GM19452 (cell line): ENCODE results near the gene SLC22A5.
"Not testable (repeated sequence)": the region's sequence is repeated elsewhere in the genome, so short reads cannot be mapped to it uniquely, and the experiment has no call there.

ENCODE experiments used
- ATAC-seq: cut with Tn5 transposase; IDR thresholded peaks from one replicate; pipeline ENCODE4 v1.9.1; 2021; ENCODE audit not compliant: unreplicated experiment

SLC22A5 gene

GRCh38 chr5:132386644-132387286 is 17.3 kb downstream of the SLC22A5 start:
- ATAC-seq, result peak; percentile 88

GRCh38 chr5:132387640-132388117 is 18.2 kb downstream of the SLC22A5 start:
- ATAC-seq, result no peak

GRCh38 chr5:132388244-132389050 is 18.9 kb downstream of the SLC22A5 start:
- no peak for ATAC-seq

- no peak for ATAC-seq
Measured at GRCh38 chr5:132389051-132389331, 19.5 kb downstream of the SLC22A5 start.

GRCh38 chr5:132389585-132390286 is 20.2 kb downstream of the SLC22A5 start:
- ATAC-seq, result no peak

GRCh38 chr5:132391247-132391646 is 21.7 kb downstream of the SLC22A5 start:
- ATAC-seq, result no peak

- ATAC-seq, result no peak
Measured at GRCh38 chr5:132391870-132392269, 22.4 kb downstream of the SLC22A5 start.

- no peak for ATAC-seq
Measured at GRCh38 chr5:132392411-132392810, 22.9 kb downstream of the SLC22A5 start.

- ATAC-seq, result no peak
Measured at GRCh38 chr5:132392978-132393825, 23.7 kb downstream of the SLC22A5 start.

GRCh38 chr5:132394667-132395259 is 25.3 kb downstream of the SLC22A5 start:
- peak; percentile 71 for ATAC-seq

GRCh38 chr5:132396589-132397031 is 27.1 kb downstream of the SLC22A5 start:
- no peak for ATAC-seq

GRCh38 chr5:132397224-132397623 is 27.7 kb downstream of the SLC22A5 start:
- no peak for ATAC-seq

GRCh38 chr5:132397936-132398675 is 28.6 kb downstream of the SLC22A5 start:
- ATAC-seq, result not testable (repeated sequence)

GRCh38 chr5:132404041-132404440 is 34.5 kb downstream of the SLC22A5 start:
- not testable (repeated sequence) for ATAC-seq

GRCh38 chr5:132405646-132406045 is 36.1 kb downstream of the SLC22A5 start:
- ATAC-seq, result no peak

- ATAC-seq, result no peak
Measured at GRCh38 chr5:132406144-132406783, 36.8 kb downstream of the SLC22A5 start.

- no peak for ATAC-seq
Measured at GRCh38 chr5:132407970-132408369, 38.5 kb downstream of the SLC22A5 start.

GRCh38 chr5:132408456-132408855 is 38.9 kb downstream of the SLC22A5 start:
- ATAC-seq, result no peak

- ATAC-seq, result no peak
Measured at GRCh38 chr5:132408965-132409364, 39.5 kb downstream of the SLC22A5 start.
